ENCODE results near the gene CDK18. TPM values are rescaled to one million over a fixed set of nuclear protein-coding genes. Genes with fewer than 3 reads are reported as not detected.

CDK18 gene
- total RNA-seq, 2 experiments from 2014 or later, result 7.4 to 9.9 TPM

Other genes with a start within 250 kb of the CDK18 start
- 10 to 100 TPM; 13.0 to 14.7 TPM for gene NUAK2, start 182.9 kb upstream of the CDK18 start, total RNA-seq
- gene KLHDC8A, start 147.7 kb upstream of the CDK18 start, total RNA-seq, result not detected
- 1 to 10 TPM in 1 of 2 experiments, under 1 TPM in 1; 0.97 to 1.1 TPM for gene LEMD1, start 82.6 kb upstream of the CDK18 start, total RNA-seq
- under 1 TPM; 0.51 to 0.83 TPM for gene BLACAT1, start 48.6 kb upstream of the CDK18 start, total RNA-seq
- gene ELK4, start 127.3 kb downstream of the CDK18 start, total RNA-seq, result 100 to 1,000 TPM; 124 to 141 TPM
- gene SLC45A3, start 175.8 kb downstream of the CDK18 start, total RNA-seq, result under 1 TPM; 0.17 to 0.31 TPM
- 100 to 1,000 TPM; 200 to 211 TPM for gene NUCKS1, start 245.5 kb downstream of the CDK18 start, total RNA-seq